Esophagus muscularis mucosa (tissue), 2 donors: ENCODE measurements around the gene AKAP8.

Source experiments
- POLR2A ChIP-seq: fragments of 450-650 bp; IDR thresholded peaks from one replicate; pipeline ENCODE4 v1.6.1; 2017; ENCODE audit warnings: antibody characterized with exemption, moderate library complexity, mild to moderate bottlenecking, low read depth
- POLR2AphosphoS5 ChIP-seq, 2 donors: sonication (generic); formaldehyde crosslinking; IDR thresholded peaks; one replicate each; pipeline ENCODE4 v1.6.1; 2017; ENCODE audit warnings: antibody characterized with exemption in 2 of 2

- TF ChIP-seq POLR2A = no peak
- TF ChIP-seq POLR2AphosphoS5 (IDR thresholded peaks at IDR 0.05) = no peak
These were observed 48.4 kb upstream of the AKAP8 start for GRCh38 chr19:15427991-15428471.
